HepG2 (cell line): ENCODE measurements around the gene BCO2. TPM values are rescaled to one million over a fixed set of nuclear protein-coding genes. Genes with fewer than 3 reads are reported as not detected.

Source experiments
- ASH2L ChIP-seq: fragments of 300-600, 200-600 bp; sonication (generic); IDR thresholded peaks from 2 replicates; pipeline ENCODE4 v1.7.0; 2017; ENCODE audit warnings: low read depth, mild to moderate bottlenecking, moderate library complexity, mixed read lengths, low read length; ENCODE audit not compliant: insufficient read length
- GFI1 ChIP-seq: sonication (generic); formaldehyde crosslinking; IDR thresholded peaks from 2 replicates; pipeline ENCODE4 v1.5.0; 2020; ENCODE audit warnings: missing genetic modification reagents, mild to moderate bottlenecking, borderline replicate concordance
- JUND ChIP-seq: sonication (generic); formaldehyde crosslinking; IDR thresholded peaks from 2 replicates; pipeline ENCODE4 v1.8.0; 2022; ENCODE audit warnings: mild to moderate bottlenecking, missing genetic modification reagents
- MAX ChIP-seq: IDR thresholded peaks from 2 replicates; pipeline ENCODE4 v1.6.1; 2012; ENCODE audit warnings: inconsistent platforms
- NCOA1 ChIP-seq: sonication (generic); formaldehyde crosslinking; IDR thresholded peaks from 2 replicates; pipeline ENCODE4 v1.9.0; 2021; ENCODE audit warnings: missing genetic modification reagents
- NR2C2 ChIP-seq: sonication (generic); formaldehyde crosslinking; IDR thresholded peaks from 2 replicates; pipeline ENCODE4 v1.4.0; 2020; ENCODE audit warnings: missing genetic modification reagents, mild to moderate bottlenecking, moderate library complexity, borderline replicate concordance
- POLR2AphosphoS5 ChIP-seq: IDR thresholded peaks from 2 replicates; pipeline ENCODE4 v1.6.1; 2012; ENCODE audit warnings: low read depth, low read length
- RNF2 ChIP-seq: fragments of 450-650 bp; conservative IDR thresholded peaks from 2 replicates; pipeline ENCODE4 v1.6.1; 2016; ENCODE audit warnings: low read depth
- RXRA ChIP-seq: sonication (generic); formaldehyde crosslinking; IDR thresholded peaks from 2 replicates; pipeline ENCODE4 v1.5.1; 2020; ENCODE audit warnings: missing genetic modification reagents
- SAFB2 ChIP-seq: sonication (generic); formaldehyde crosslinking; IDR thresholded peaks from 2 replicates; pipeline ENCODE4 v1.5.1; 2020; ENCODE audit warnings: missing genetic modification reagents, low read depth, mild to moderate bottlenecking, borderline replicate concordance
- SP2 ChIP-seq: sonication (generic); formaldehyde crosslinking; IDR thresholded peaks from 2 replicates; pipeline ENCODE4 v1.5.1; 2020; ENCODE audit warnings: mild to moderate bottlenecking, missing genetic modification reagents
- ZFAT ChIP-seq: sonication (generic); formaldehyde crosslinking; conservative IDR thresholded peaks from 2 replicates; pipeline ENCODE4 v1.8.1; 2023; ENCODE audit warnings: missing genetic modification reagents, inconsistent platforms
- ZMYM4 ChIP-seq: sonication (generic); formaldehyde crosslinking; IDR thresholded peaks from 2 replicates; pipeline ENCODE4 v1.8.1; 2023; ENCODE audit warnings: mild to moderate bottlenecking, missing genetic modification reagents
- ZNF225 ChIP-seq: sonication (generic); formaldehyde crosslinking; IDR thresholded peaks from 2 replicates; pipeline ENCODE4 v1.4.0; 2020; ENCODE audit warnings: mild to moderate bottlenecking, missing genetic modification reagents
- ZNF251 ChIP-seq: sonication (generic); formaldehyde crosslinking; IDR thresholded peaks from 2 replicates; pipeline ENCODE4 v1.9.0; 2021; ENCODE audit warnings: mild to moderate bottlenecking, missing genetic modification reagents
- ZNF280B ChIP-seq: sonication (generic); formaldehyde crosslinking; IDR thresholded peaks from 2 replicates; pipeline ENCODE4 v1.5.0; 2020; ENCODE audit warnings: missing genetic modification reagents, mild to moderate bottlenecking, borderline replicate concordance
- ZNF574 ChIP-seq: sonication (generic); formaldehyde crosslinking; IDR thresholded peaks from 2 replicates; pipeline ENCODE4 v1.4.0; 2020; ENCODE audit warnings: missing genetic modification reagents
- ZNF768 ChIP-seq: sonication (generic); formaldehyde crosslinking; IDR thresholded peaks from 2 replicates; pipeline ENCODE4 v1.4.0; 2020; ENCODE audit warnings: missing genetic modification reagents
- ZSCAN20 ChIP-seq: sonication (generic); formaldehyde crosslinking; IDR thresholded peaks from 2 replicates; pipeline ENCODE4 v1.4.0; 2020; ENCODE audit warnings: missing genetic modification reagents, mild to moderate bottlenecking, borderline replicate concordance
- ZSCAN25 ChIP-seq: sonication (generic); formaldehyde crosslinking; IDR thresholded peaks from 2 replicates; pipeline ENCODE4 v1.8.0; 2022; ENCODE audit warnings: mild to moderate bottlenecking, missing genetic modification reagents
- ZSCAN9 ChIP-seq: IDR thresholded peaks from 2 replicates; pipeline ENCODE4 v1.6.1; 2016; ENCODE audit warnings: borderline replicate concordance
- polyA plus RNA-seq, 8 experiments: library from polyadenylated mRNA; depleted of rRNA in 3 of 8; stranded (reverse) in 7 of 8; unstranded in 1 of 8; fragments of >200 nt; fragmentation: Illumina TruSeq in 4 of 8; extraction: Trizol in 4 of 8; gene quantifications; 2 replicates each; pipeline versions ENCODE4 v1.2.1 to v1.2.3, GENCODE V29; 2011 to 2016; ENCODE audit warnings: low read depth in 4 of 8, missing spikeins in 1 of 8, mixed read lengths in 1 of 8; ENCODE audit not compliant: insufficient read depth in 1 of 8
- total RNA-seq, 5 experiments: library from RNA; depleted of rRNA; stranded (reverse); fragments of >200 nt; fragmentation: Illumina TruSeq; extraction: Trizol; gene quantifications; 2 replicates each; pipeline ENCODE4 v1.2.3, GENCODE V29; 2016; ENCODE audit warnings: low read depth in 1 of 5
- TF ChIP-seq, protein P1 (sequence below): sonication (generic); formaldehyde crosslinking; IDR thresholded peaks from 2 replicates; pipeline ENCODE4 v1.8.1; 2023; ENCODE audit warnings: mild to moderate bottlenecking, moderate library complexity, missing genetic modification reagents
- TF ChIP-seq, protein P2 (sequence below): IDR thresholded peaks from 2 replicates; pipeline ENCODE4 v1.6.1; 2016; ENCODE audit warnings: mild to moderate bottlenecking

BCO2 gene
- total and polyA plus RNA-seq, 2 of the 13 experiments (the other 11 are each of a cell fraction or from before 2014, with no cell fraction given), result 0.38 to 0.58 TPM

DNA sequence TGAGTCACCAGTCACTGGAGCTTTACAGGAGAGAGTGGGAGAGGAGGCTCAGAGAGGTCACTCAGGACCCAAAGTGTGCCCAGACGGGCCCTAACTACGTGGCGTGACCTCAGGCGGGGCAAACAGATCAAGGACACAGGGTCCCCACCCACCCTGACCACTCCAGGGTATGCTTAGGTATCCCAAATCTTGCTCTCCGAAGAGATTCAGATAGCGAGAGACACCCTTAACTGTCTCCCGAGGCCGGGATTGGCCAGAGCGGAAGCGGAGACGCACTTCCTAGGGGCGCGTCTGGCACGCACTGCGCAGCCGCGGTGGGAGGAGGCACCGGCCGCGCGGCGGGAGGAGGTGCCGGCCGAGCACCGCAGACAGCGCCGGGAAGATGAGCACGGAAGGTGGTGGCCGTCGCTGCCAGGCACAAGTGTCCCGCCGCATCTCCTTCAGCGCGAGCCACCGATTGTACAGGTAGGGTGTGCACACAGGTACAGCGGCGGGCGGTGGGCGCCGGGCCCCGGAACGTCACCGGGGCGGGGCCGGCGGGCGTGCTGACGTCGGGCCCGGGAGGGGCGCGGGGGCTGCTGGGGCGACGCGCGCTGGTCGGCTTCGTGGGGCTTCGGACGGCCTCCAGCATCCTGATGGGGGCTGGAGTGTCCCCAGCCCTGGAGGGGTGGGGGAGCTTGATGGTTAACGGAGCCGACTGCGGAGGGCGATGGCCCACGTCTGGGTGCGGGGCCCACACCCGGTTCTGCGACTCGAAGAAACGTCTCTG lies 50.9 kb downstream of the BCO2 start, which contains the start of gene PTS (continued):
- TF ChIP-seq, protein P1, sequence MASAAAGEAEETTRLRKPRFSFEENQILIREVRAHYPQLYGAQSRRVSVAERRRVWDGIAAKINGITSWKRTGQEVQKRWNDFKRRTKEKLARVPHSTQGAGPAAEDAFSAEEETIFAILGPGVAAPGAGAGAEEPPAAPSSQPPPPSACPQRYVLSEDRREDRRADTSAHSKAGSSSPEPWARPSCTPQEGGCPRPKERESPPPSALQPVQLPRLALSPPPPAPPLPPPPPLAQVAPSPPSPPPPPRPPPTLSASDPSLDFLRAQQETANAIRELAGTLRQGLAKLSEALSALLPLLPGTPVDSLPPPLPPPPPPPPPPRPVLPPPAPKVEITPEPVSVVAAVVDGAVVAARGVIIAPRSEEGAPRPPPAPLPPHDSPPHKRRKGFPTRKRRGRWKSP, result peak; percentile 19; the same call in 1 of the 2 replicates
- no peak for TF ChIP-seq ZNF251
- TF ChIP-seq ZNF768 (CRISPR knock-in tag), result peak; percentile 95
- TF ChIP-seq ZSCAN20 (CRISPR knock-in tag), result peak; percentile 82; the same call in 1 of the 2 replicates
- 0 out of 2 replicates have a peak, but pooled peaks have one; percentile 40 for TF ChIP-seq RNF2
- TF ChIP-seq NR2C2 (CRISPR knock-in tag), result peak; percentile 59
- TF ChIP-seq, protein P2, sequence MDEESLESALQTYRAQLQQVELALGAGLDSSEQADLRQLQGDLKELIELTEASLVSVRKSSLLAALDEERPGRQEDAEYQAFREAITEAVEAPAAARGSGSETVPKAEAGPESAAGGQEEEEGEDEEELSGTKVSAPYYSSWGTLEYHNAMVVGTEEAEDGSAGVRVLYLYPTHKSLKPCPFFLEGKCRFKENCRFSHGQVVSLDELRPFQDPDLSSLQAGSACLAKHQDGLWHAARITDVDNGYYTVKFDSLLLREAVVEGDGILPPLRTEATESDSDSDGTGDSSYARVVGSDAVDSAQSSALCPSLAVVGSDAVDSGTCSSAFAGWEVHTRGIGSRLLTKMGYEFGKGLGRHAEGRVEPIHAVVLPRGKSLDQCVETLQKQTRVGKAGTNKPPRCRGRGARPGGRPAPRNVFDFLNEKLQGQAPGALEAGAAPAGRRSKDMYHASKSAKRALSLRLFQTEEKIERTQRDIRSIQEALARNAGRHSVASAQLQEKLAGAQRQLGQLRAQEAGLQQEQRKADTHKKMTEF, result peak; percentile 82
- TF ChIP-seq ZSCAN25 (CRISPR knock-in tag), result peak; percentile 49; the same call in 1 of the 2 replicates
- peak; percentile 77 for TF ChIP-seq ZMYM4
- 0 out of 2 replicates have a peak, but pooled peaks have one; percentile 11 for TF ChIP-seq ZFAT (CRISPR knock-in tag)
- peak; percentile 13; the same call in 1 of the 2 replicates for TF ChIP-seq GFI1 (CRISPR knock-in tag)
- TF ChIP-seq MAX, result peak; percentile 77
- TF ChIP-seq NCOA1, result 0 out of 2 replicates have a peak, but pooled peaks have one; percentile 37
- TF ChIP-seq ZNF574, result peak; percentile 79
- TF ChIP-seq ZNF225, result peak; percentile 76
- 0 out of 2 replicates have a peak, but pooled peaks have one; percentile 53 for TF ChIP-seq RXRA (CRISPR knock-in tag)
- peak; percentile 12; the same call in 1 of the 2 replicates for TF ChIP-seq JUND (CRISPR knock-in tag)
- TF ChIP-seq ZNF280B, result no peak
- TF ChIP-seq ASH2L, result peak; percentile 93
- TF ChIP-seq POLR2AphosphoS5, result peak; percentile 92
- no peak; the same call in none of the 2 replicates for TF ChIP-seq ZSCAN9 (CRISPR knock-in tag)
- peak; percentile 53; the same call in 1 of the 2 replicates for TF ChIP-seq SP2 (CRISPR knock-in tag)
- peak; percentile 93; the same call in 1 of the 2 replicates for TF ChIP-seq SAFB2 (CRISPR knock-in tag)
